ENCODE results near the gene GNB1.
A peak's percentile ranks its signal among the peaks of the same experiment; 100 is the strongest.
"Not testable (repeated sequence)": the region's sequence is repeated elsewhere in the genome, so short reads cannot be mapped to it uniquely, and the experiment has no call there.

GNB1 gene

GRCh38 chr1:1867164-1867563 lies 23.7 kb downstream of the GNB1 start:
- no peaks in the 10 kb centered on the region for H3K4me1 ChIP-seq (ENCODE audit: insufficient read depth, poor library complexity, severe bottlenecking)
- no peaks in the 10 kb centered on the region for H3K27me3 ChIP-seq (ENCODE audit: insufficient read depth, poor library complexity, severe bottlenecking)
- no peak for TF ChIP-seq CTCF (IDR thresholded peaks at IDR 0.05; ENCODE audit: poor library complexity, severe bottlenecking)
- no peaks in the 10 kb centered on the region for H3K9me3 ChIP-seq (ENCODE audit: severe bottlenecking)
- H3K4me3 ChIP-seq (ENCODE audit: severe bottlenecking): no peak overlapping the region
- ATAC-seq (ENCODE audit: low read depth): no peak
- H3K36me3 ChIP-seq (ENCODE audit: low read depth): peaks cover 3% of the 10 kb centered on the region; the same call in 1 of the 2 replicates
- DNase-seq (ENCODE audit: low spot score): no peak
- H3K27ac ChIP-seq (ENCODE audit: poor library complexity, severe bottlenecking): no peak overlapping the region

- ATAC-seq (ENCODE audit: low read depth): no peak
- Histone ChIP-seq H3K27ac (ENCODE audit: poor library complexity, severe bottlenecking) (peak overlapping the region; percentile 4), H3K9me3 (ENCODE audit: severe bottlenecking) (no peaks in the 10 kb centered on the region), H3K4me1 (ENCODE audit: insufficient read depth, poor library complexity, severe bottlenecking) (peaks cover 19% of the 10 kb centered on the region), H3K27me3 (ENCODE audit: insufficient read depth, poor library complexity, severe bottlenecking) (no peaks in the 10 kb centered on the region), H3K36me3 (ENCODE audit: low read depth) (0 out of 2 replicates have a peak, but pooled peaks cover 3% of the 10 kb centered on the region), H3K4me3 (ENCODE audit: severe bottlenecking) (no peak overlapping the region)
- no peak for TF ChIP-seq CTCF (IDR thresholded peaks at IDR 0.05; ENCODE audit: poor library complexity, severe bottlenecking)
- no peak for DNase-seq (ENCODE audit: low spot score)
Measured at GRCh38 chr1:1862905-1863547, 27.9 kb downstream of the GNB1 start.

GRCh38 chr1:1861761-1862310 lies 29.1 kb downstream of the GNB1 start:
- not testable (repeated sequence) for ATAC-seq (ENCODE audit: low read depth); H3K27ac ChIP-seq (ENCODE audit: poor library complexity, severe bottlenecking); DNase-seq (ENCODE audit: low spot score); H3K9me3 ChIP-seq (ENCODE audit: severe bottlenecking); H3K4me3 ChIP-seq (ENCODE audit: severe bottlenecking); H3K27me3 ChIP-seq (ENCODE audit: insufficient read depth, poor library complexity, severe bottlenecking)
- Histone ChIP-seq H3K36me3 (ENCODE audit: low read depth) (peaks cover 11% of the 10 kb centered on the region; the same call in 1 of the 2 replicates), H3K4me1 (ENCODE audit: insufficient read depth, poor library complexity, severe bottlenecking) (peaks cover 19% of the 10 kb centered on the region)

- Histone ChIP-seq H3K9me3 (ENCODE audit: severe bottlenecking) (no peaks in the 10 kb centered on the region), H3K4me1 (ENCODE audit: insufficient read depth, poor library complexity, severe bottlenecking) (peaks cover 19% of the 10 kb centered on the region), H3K27ac (ENCODE audit: poor library complexity, severe bottlenecking) (no peak overlapping the region), H3K36me3 (ENCODE audit: low read depth) (peaks cover 11% of the 10 kb centered on the region; the same call in 1 of the 2 replicates), H3K27me3 (ENCODE audit: insufficient read depth, poor library complexity, severe bottlenecking) (no peaks in the 10 kb centered on the region), H3K4me3 (ENCODE audit: severe bottlenecking) (no peak overlapping the region)
- no peak for ATAC-seq (ENCODE audit: low read depth)
- no peak for DNase-seq (ENCODE audit: low spot score)
- TF ChIP-seq CTCF (IDR thresholded peaks at IDR 0.05; ENCODE audit: poor library complexity, severe bottlenecking): no peak
Measured at GRCh38 chr1:1861339-1861730, 29.6 kb downstream of the GNB1 start.

GRCh38 chr1:1859970-1860697 lies 30.8 kb downstream of the GNB1 start:
- H3K9me3 ChIP-seq (ENCODE audit: severe bottlenecking); DNase-seq (ENCODE audit: low spot score); ATAC-seq (ENCODE audit: low read depth); H3K27me3 ChIP-seq (ENCODE audit: insufficient read depth, poor library complexity, severe bottlenecking); H3K4me3 ChIP-seq (ENCODE audit: severe bottlenecking): not testable (repeated sequence)
- peaks cover 19% of the 10 kb centered on the region for H3K4me1 ChIP-seq (ENCODE audit: insufficient read depth, poor library complexity, severe bottlenecking)
- H3K27ac ChIP-seq (ENCODE audit: poor library complexity, severe bottlenecking): peak overlapping the region; percentile 56
- peaks cover 16% of the 10 kb centered on the region; the same call in 1 of the 2 replicates for H3K36me3 ChIP-seq (ENCODE audit: low read depth)

Measured in RWPE2 (cell line).